Heart right ventricle (tissue), 16 donors: ENCODE results near the gene TMEM39A. TPM values are rescaled to one million over a fixed set of nuclear protein-coding genes. Genes with fewer than 3 reads are reported as not detected.

Experiments
- ATAC-seq, 8 donors: fragments of 200-7000 bp; cut with Tn5 transposase; one replicate each; pipeline ENCODE4 v1.9.1; 2020; ENCODE audit warnings: mild to moderate bottlenecking in 8 of 8, moderate library complexity in 8 of 8, moderate number of reproducible peaks in 1 of 8
- DNase-seq, 2 donors: peaks; one replicate each; pipeline ENCODE4 v3.0.0-alpha.2; 2020
- H3K27ac ChIP-seq, 10 donors: fragments of 200-600 bp; sonication (generic) in 2 of 10; one replicate each; pipeline versions ENCODE4 v1.5.0 to v1.8.0; 2020 to 2022; ENCODE audit warnings: mild to moderate bottlenecking in 3 of 10
- H3K27me3 ChIP-seq, 7 donors: fragments of 200-600 bp; one replicate each; pipeline ENCODE4 v1.8.0; 2021 to 2022; ENCODE audit warnings: mild to moderate bottlenecking in 2 of 7
- H3K36me3 ChIP-seq, 9 donors: fragments of 200-600 bp; sonication (generic) in 1 of 9; one replicate each; pipeline versions ENCODE4 v1.5.0 to v1.8.0; 2020 to 2022; ENCODE audit warnings: mild to moderate bottlenecking in 2 of 9
- H3K4me1 ChIP-seq, 9 donors: fragments of 200-600 bp; sonication (generic) in 1 of 9; one replicate each; pipeline versions ENCODE4 v1.5.0 to v1.8.0; 2020 to 2022; ENCODE audit warnings: mild to moderate bottlenecking in 4 of 9
- H3K4me3 ChIP-seq, 10 donors: fragments of 200-600 bp; sonication (generic) in 2 of 10; one replicate each; pipeline versions ENCODE4 v1.5.0 to v1.8.0; 2020 to 2022; ENCODE audit warnings: mild to moderate bottlenecking in 7 of 10, moderate library complexity in 2 of 10
- H3K9me3 ChIP-seq, 11 donors: fragments of 200-600 bp in 10 of 11; sonication (generic) in 2 of 11; one replicate each; pipeline versions ENCODE4 v1.5.0 to v1.8.0; 2013 to 2022; ENCODE audit warnings: mild to moderate bottlenecking in 2 of 11, control low read depth in 1 of 11, moderate library complexity in 1 of 11
- WGBS, 2 donors: extraction: QIAGEN DNeasy Blood & Tissue Kit; methylation state at CpG; one replicate each; pipeline ENCODE4 v1.1.7; 2013; ENCODE audit warnings: inconsistent platforms in 1 of 2; 5-methylcytosine and 5-hydroxymethylcytosine counted together
- intact Hi-C, 10 donors: fragments of 100-400 bp; cut with DNase I; formaldehyde crosslinking; loops; one replicate each; pipeline versions ENCODE4 v1.11.1 to v1.14.2; 2022
- polyA plus RNA-seq, 2 donors: library from polyadenylated mRNA; stranded (reverse); fragments of 200-250 nt; gene quantifications; one replicate each; pipeline ENCODE4 v1.2.3, GENCODE V29; 2013
- total RNA-seq, 10 donors: library from RNA; stranded (reverse); fragmentation: NEBNext Ultra II Directional in 3 of 10; extraction: Animal tissue kit (Norgen Biotek cat#: 25700) in 3 of 10; gene quantifications; one replicate each; pipeline versions ENCODE4 v1.2.1 to v1.2.4, GENCODE V29; 2021 to 2023
- TF ChIP-seq, protein P1 (sequence below), 9 donors: fragments of 200-600 bp; sonication (generic) in 2 of 9; IDR thresholded peaks; one replicate each; pipeline versions ENCODE4 v1.5.0 to v1.8.0; 2021 to 2022; ENCODE audit warnings: antibody characterized with exemption in 9 of 9, mild to moderate bottlenecking in 5 of 9, moderate library complexity in 1 of 9
- donor health status: Arrhythmogenic right ventricular cardiomyopathy.
- donor health status: ischemic (EF 13 %, LVEDD 7.1; RV severe dilation, severe dysfunction).
- donor health status: healthy with polysubstance abuse.
- donor health status: DM: no; HTN: yes; CAD: no.
- donor health status: DM: no; HTN: no; CAD: no.
- donor health status: ischemic (EF 25% LVEDD 6.9; RV normal size, moderate dysfunction).
- donor health status: ischemic (EF 25% LVEDD 5.7; RV mildly dilated, moderate dysfunction).
- donor health status: healthy.
- donor health status: DM: yes; HTN: yes; CAD: no.
- donor health status: Ischemic cardiomyopathy.
- donor health status: ischemic (EF 35%, LVEDD 5.7; RV mildly dilated, moderate dysfunction).
- donor health status: nonischemic (EF 11% LVEDD 7.7; RV severe dilation, severe dysfunction).
- donor health status: DM: yes; HTN: yes; CAD: no.
- donor health status: PGD.
- donor health status: ischemic (EF 29% LVEDD 5.4; RV normal size, mild dysfunction).
- donor health status: nonischemic (EF 23%, LVEDD 6.1; RV moderate dilation, normal function).

TMEM39A gene
- total and polyA plus RNA-seq, 12 donors: 8.4 to 25.8 (median 12.8) TPM

- Histone ChIP-seq H3K9me3 (no peaks in the 10 kb centered on the region), H3K4me3 (no peak overlapping the region), H3K4me1 (peaks cover 2 to 73% (median 21%) of the 10 kb centered on the region in 9 donors), H3K27me3 (no peaks in the 10 kb centered on the region), H3K27ac (peak overlapping the region in 1 of 10 donors; percentile 11), H3K36me3 (peaks cover 0 to 99% (median 47%) of the 10 kb centered on the region in 9 donors)
- 74 to 90% methylated on average over 4 of the region's 4 CpGs for WGBS, 2 donors
- TF ChIP-seq, protein P1, sequence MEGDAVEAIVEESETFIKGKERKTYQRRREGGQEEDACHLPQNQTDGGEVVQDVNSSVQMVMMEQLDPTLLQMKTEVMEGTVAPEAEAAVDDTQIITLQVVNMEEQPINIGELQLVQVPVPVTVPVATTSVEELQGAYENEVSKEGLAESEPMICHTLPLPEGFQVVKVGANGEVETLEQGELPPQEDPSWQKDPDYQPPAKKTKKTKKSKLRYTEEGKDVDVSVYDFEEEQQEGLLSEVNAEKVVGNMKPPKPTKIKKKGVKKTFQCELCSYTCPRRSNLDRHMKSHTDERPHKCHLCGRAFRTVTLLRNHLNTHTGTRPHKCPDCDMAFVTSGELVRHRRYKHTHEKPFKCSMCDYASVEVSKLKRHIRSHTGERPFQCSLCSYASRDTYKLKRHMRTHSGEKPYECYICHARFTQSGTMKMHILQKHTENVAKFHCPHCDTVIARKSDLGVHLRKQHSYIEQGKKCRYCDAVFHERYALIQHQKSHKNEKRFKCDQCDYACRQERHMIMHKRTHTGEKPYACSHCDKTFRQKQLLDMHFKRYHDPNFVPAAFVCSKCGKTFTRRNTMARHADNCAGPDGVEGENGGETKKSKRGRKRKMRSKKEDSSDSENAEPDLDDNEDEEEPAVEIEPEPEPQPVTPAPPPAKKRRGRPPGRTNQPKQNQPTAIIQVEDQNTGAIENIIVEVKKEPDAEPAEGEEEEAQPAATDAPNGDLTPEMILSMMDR (IDR thresholded peaks at IDR 0.05): no peak
- intact Hi-C loops: no loop called here
- no peak for DNase-seq
- ATAC-seq: peak in 2 of 8 donors; percentile 73 to 84
Observed at GRCh38 chr3:119457246-119457645, 6.2 kb downstream of the TMEM39A start.

- Histone ChIP-seq H3K9me3 (no peaks in the 10 kb centered on the region), H3K36me3 (peaks cover 0 to 100% (median 54%) of the 10 kb centered on the region in 9 donors), H3K27me3 (no peaks in the 10 kb centered on the region), H3K4me1 (peaks cover 0 to 65% (median 13%) of the 10 kb centered on the region in 9 donors), H3K27ac (no peak overlapping the region), H3K4me3 (no peak overlapping the region)
- WGBS, 2 donors: 94 to 95% methylated on average over 1 of the region's 1 CpG
- TF ChIP-seq, protein P1 (IDR thresholded peaks at IDR 0.05): no peak
- DNase-seq: no peak
- intact Hi-C loops: no loop called here
- peak in 2 of 8 donors; percentile 17 to 37 for ATAC-seq
Observed at GRCh38 chr3:119456469-119456868, 6.9 kb downstream of the TMEM39A start.

DNA sequence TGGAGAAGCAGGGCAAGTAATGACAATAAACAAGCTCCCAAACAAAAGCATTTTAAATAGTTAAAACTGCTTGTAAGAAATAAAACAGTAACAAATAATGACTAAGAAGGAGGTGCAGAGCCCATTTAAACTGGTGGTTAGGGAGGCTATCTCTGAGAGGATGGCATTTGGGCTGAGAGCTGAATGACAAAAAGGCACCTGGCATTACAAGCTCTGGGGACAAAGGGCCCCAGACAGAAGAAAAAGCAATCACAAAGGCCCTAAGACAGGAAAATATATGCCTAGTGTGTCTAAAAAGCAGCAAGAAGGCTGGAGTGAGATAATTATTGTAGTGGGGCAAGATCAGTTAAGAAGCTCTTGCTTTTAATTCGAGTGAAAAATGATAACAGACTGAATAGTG lies 9.6 kb downstream of the TMEM39A start:
- 35 to 51% methylated on average over 1 of the region's 1 CpG for WGBS, 2 donors
- Histone ChIP-seq H3K4me3 (no peak overlapping the region), H3K27me3 (no peaks in the 10 kb centered on the region), H3K27ac (no peak overlapping the region), H3K36me3 (peaks cover 0 to 100% (median 72%) of the 10 kb centered on the region in 9 donors), H3K4me1 (peaks cover 0 to 39% (median 0%) of the 10 kb centered on the region in 9 donors), H3K9me3 (no peaks in the 10 kb centered on the region)
- no peak for ATAC-seq
- DNase-seq: no peak
- intact Hi-C loops: no loop called here
- TF ChIP-seq, protein P1 (IDR thresholded peaks at IDR 0.05): no peak

DNA sequence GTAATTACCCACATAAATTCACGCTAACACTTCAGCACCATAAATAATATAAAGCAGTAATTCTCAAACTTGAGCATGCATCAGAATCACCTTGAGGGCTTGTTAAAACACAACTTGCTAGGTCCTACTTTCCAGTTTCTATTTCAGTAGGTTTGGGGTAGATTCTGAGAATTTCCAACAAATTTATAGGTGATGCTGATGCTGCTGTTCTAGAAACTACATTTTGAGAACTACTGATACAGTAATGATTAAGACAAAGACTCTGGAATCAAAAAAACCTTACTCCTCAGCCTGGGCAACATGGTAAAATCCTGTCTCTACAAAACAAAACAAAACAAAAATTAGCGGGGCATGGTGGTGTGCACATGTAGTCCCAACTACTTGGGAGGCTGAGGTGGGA lies 18.8 kb downstream of the TMEM39A start:
- H3K27ac ChIP-seq: no peak overlapping the region
- peaks cover 0 to 100% (median 44%) of the 10 kb centered on the region in 9 donors for H3K36me3 ChIP-seq
- TF ChIP-seq, protein P1 (IDR thresholded peaks at IDR 0.05): no peak
- intact Hi-C loops: no loop called here
- DNase-seq (no peak), ATAC-seq (no peak)
- H3K4me1 ChIP-seq: no peaks in the 10 kb centered on the region
- H3K9me3 ChIP-seq: peaks cover 0 to 3% (median 0%) of the 10 kb centered on the region in 11 donors
- H3K4me3 ChIP-seq: no peak overlapping the region
- H3K27me3 ChIP-seq: no peaks in the 10 kb centered on the region
- WGBS, 2 donors: 96 to 99% methylated on average over 2 of the region's 2 CpGs
